Activated naive CD4-positive, alpha-beta T cell (primary cell): ENCODE results near the gene PRDX5.

Experiments
- DNase-seq, 4 experiments: peaks; one replicate each; lab custom pipeline; 2025; lab: John Stamatoyannopoulos, UW

PRDX5 gene

DNA sequence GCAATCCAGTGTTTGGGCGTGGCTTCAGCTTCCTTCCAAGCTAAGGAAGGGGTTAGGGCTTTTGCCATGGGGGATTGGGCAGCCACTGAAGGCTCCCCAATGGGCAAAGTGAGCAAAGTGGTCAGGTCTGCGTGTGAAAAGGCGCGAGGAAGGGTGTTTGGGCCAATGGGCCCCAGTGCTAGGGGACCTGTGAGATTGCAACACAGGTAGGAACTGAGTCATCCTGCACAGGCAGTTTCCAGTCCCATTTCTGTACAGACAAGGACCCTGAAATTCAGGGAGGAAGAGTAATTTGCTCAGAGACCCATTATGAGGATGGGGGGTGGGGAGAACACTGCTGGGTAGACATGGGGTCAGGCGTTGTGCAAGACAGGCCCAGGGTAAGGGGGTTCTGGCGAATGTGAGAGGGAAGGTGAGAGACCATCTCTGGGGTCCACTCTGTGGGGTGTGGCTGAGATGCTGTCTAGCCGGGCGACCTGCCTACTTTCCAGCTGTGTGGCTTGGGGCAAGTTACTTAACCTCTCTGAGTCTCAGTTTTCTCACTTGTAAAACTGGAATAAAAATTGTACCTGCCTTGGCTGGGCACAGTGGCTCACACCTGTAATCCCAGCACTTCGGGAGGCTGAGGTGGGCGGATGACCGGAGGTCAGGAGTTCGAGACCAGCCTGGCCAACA lies 29.4 kb downstream of the PRDX5 start:
- no peak for DNase-seq

DNA sequence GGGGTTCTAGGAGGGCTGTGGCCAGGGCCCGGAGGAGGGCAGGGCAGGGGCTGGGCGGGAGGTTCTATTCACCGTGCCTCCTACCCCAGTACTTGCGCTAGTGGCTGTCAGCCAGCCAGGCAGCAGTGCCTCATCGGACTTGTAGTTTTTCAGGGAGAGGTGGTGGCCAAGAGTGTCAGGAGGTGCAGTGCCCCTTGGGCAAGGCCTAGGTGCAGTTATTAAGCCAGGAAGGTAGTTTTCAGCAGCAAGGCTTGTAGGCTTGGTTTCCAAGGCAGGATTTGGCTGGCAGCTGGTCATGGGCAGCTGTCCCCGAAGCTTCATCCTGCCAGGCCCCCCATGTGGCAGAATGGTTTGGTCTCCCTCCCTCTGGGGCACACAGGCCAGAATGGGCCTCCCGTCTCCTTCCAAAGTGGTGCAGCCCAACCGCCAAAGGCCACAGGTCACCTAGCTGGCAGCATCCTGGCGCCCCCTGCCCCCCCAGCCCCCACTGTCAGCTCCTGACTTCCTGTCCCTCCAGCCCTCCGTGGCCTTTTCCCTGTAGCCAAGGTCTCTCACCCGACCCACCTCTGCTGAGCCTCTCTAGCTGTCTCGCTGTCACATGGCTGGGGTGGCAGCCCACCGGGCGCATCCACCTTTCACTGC lies 30.6 kb downstream of the PRDX5 start:
- DNase-seq, result no peak

DNA sequence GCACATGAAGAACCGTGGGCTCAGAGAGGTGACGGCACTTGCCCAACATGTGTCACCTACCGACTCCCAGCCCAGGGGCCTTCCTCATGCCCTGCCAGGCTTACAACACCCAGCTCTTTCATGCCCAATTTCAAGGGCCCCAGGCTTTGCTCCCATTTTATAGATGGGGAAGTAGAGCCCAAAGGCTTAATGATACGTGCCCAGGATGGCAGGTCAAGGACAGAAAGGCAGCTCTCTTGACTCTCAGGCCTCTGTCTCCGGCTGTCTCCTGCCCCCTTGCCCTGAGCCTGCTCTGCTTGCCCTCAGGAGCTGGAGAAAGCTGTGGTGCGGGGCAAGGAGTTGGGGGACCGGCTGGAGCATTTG lies 31.1 kb downstream of the PRDX5 start:
- DNase-seq, result no peak

DNA sequence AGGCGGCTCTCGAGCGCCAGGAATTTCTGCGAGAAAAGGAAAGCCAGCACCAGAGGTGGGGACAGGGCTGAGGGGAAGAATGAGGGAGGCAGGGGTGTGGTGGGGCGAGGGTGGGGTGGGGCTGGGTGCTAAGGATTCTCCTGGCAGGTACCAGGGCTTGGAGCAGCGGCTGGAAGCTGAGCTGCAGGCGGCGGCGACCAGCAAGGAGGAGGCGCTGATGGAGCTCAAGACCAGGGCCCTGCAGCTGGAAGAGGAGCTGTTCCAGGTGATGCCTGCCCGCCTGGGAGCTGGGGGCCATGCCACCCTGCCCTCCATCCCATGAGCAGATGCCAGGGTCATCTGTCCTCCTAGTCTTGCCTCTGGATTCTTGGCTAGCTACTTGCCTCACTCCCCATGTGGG lies 31.5 kb downstream of the PRDX5 start:
- no peak for DNase-seq

DNA sequence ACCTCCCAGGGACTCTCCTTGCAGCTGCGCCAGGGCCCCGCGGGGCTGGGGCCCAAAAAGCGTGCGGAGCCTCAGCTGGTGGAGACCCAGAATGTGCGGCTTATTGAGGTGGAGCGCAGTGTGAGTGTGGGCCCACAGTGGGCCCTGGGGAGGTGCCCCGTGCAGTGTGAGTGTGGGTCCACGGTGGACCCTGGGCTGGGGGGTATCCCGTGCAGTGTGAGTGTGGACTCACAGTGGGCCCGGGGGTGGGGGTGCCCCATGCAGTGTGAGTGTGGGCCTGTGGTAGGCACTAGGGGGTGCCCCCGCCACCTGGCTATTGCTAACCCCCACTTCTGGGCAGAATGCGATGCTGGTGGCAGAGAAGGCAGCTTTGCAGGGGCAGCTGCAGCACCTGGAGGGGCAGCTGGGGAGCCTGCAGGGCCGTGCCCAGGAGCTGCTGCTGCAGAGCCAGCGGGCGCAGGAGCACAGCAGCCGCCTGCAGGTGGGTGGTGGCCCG lies 33.3 kb downstream of the PRDX5 start:
- no peak for DNase-seq

DNA sequence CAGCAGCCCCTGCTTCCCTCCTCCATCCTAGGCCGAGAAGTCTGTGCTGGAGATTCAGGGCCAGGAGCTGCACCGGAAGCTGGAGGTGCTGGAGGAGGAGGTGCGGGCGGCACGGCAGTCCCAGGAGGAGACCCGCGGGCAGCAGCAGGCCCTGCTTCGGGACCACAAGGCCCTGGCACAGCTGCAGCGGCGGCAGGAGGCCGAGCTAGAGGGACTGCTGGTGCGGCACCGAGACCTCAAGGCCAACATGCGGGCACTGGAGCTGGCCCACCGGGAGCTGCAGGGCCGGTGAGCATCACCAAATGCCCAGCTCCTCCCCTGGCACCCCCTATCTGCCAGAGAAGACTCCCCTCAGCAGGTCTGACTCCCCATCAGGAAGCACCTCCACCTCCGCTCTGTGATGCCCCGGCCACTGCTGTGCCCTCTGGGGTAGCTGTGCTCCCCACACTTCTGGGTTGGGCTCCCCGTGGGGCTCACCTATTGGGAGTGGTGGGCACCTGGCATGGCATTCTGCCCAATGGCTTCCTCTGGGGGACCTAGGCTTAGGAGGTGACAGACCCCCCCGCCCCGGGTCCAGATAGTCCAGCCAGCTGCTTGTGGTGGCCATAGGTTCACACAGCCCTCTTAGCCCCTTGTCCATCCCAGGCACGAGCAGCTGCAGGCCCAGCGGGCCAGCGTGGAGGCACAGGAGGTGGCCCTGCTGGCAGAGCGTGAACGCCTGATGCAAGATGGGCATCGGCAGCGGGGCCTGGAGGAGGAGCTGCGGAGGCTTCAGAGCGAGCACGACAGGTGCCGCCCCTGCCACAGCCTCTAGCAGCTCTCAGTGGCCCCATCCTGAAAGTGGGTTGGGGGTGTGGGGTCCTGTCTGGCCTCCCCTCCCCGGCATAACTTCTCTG lies 34.4 kb downstream of the PRDX5 start:
- no peak for DNase-seq

DNA sequence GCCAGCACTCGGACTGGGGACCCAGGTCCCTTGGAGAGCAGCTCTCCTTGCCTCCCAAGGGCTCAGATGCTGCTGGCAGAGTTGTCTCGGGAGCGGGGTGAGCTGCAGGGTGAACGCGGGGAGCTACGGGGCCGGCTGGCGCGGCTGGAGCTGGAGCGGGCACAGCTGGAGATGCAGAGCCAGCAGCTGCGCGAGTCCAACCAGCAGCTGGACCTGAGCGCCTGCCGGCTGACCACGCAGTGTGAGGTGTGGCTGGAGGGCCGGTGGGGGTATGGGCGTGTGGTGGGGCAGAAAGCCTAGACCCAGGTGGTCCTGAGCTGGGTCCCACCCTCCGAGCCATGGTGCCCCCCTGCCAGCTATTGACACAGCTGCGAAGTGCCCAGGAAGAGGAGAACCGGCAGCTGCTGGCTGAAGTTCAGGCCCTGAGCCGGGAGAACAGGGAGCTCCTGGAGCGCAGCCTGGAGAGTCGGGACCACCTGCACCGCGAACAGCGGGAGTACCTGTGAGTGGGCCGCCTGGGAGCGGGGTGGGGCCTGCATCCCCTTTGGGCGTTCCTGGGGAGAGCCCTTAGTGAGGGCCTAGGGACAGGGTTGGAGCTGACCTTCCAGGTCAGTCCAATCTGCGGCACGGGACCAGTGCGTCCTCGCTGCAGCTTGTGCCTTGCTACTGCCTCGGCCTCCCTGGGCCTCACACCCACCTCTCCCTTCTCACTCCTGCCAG lies 35.2 kb downstream of the PRDX5 start:
- no peak for DNase-seq

DNA sequence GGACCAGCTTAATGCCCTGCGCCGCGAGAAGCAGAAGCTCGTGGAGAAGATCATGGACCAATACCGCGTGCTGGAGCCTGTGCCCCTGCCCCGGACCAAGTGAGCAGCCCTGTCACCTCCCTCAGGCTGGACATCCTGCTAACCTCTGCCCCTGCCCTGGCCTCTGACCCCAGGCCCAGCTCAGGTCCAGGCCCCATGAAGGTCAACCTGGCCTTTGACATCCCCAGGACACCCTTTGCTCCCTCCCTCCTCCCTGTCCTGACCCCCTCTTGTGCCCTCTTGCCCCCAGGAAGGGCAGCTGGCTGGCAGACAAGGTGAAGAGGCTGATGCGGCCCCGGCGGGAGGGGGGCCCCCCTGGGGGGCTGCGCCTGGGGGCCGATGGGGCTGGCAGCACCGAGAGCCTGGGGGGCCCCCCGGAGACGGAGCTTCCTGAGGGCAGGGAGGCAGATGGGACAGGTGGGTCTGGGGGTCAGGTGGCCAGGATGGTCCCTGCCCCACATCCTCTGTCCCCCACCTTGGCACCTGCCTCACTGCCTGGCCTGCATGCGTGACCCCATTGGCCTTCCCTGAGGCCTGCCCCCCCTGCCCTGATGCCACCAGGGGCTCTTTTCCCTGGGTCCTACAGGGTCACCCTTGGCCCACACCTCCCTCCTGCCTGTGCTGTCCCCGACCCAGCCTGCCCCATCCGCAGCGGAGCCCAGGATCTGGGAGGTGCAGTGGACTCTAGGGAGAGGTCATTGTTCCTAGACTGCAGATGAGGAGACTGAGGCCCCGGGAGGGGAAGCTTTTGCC lies 36.0 kb downstream of the PRDX5 start:
- DNase-seq, result no peak

DNA sequence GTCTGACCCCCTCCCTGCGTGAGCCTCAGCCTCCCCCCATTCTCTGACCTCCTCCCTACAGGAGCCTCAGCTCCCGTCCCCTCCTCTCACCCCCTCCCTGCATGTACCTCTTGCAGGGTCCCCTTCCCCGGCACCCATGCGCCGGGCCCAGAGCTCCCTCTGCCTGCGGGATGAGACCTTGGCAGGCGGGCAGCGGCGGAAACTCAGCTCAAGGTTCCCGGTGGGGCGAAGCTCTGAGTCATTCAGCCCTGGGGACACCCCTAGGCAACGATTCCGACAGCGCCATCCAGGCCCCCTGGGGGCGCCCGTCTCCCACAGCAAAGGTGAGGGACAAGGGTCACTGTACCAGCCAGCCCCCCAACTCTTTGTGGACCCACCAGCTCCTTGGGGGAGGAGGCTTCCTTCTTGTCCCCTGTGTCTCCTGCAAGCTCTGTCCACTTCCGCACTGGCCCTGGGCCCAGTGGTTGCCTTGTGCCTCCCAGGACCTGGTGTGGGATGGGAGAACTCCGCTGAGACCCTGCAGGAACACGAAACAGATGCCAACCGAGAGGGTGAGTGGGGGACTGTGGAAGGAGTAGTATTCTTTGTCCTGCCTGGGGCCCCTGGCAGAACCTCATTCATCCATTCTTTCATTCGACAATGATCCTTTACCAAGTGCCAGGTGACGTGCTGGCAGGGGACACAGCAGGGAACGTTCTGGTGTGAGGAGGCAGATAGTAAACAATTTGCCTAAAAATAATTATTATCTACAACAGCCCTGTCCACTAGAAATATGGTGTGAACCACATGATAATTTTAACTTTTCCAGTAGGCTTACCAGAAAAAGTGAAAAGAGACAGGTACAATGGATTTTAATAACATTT lies 37.4 kb downstream of the PRDX5 start:
- peak in 1 of 4 experiments; percentile 50 for DNase-seq

DNA sequence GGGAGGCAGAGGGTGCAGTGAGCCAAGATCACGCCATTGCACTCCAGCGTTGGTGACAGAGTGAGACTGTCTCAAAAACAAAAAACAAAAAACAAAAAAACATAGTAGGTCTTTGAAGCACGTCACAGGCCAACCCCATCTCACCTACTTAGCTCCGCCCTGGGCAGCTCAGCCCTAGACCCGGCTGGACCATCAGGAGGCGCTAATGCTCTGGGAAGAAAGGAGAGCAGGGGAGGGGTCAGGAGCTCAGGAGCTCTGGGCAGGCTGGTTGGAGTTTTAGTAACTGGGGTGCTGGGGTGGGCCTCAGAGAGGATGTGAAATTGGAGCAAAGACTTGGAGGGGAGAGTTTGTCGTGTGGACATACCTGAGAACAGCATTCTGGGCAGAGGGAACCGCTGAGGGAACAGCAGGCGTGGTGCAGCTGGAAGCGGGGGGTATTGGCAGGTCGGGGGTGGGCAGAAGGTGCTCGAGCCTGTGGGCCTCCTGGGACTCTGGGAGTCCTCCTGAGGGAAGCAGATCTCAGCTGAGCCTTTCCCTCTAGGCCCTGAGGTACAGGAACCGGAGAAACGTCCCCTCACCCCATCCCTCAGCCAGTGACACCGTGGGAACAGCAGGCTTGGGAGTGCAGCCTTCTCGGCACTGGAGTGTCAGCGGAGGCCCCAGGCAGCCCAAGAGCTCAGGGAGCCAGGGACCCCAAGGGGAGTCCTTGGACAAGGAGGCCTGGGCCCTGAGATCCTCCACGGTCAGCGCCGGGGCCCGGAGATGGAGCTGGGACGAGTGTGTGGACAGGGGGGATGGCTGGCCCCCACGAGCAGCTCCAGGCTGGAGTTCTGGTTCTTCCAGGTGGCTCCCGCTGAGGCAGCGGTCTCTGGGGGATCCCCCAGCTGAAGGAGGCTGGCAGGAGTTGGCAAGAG lies 38.8 kb downstream of the PRDX5 start:
- no peak for DNase-seq

DNA sequence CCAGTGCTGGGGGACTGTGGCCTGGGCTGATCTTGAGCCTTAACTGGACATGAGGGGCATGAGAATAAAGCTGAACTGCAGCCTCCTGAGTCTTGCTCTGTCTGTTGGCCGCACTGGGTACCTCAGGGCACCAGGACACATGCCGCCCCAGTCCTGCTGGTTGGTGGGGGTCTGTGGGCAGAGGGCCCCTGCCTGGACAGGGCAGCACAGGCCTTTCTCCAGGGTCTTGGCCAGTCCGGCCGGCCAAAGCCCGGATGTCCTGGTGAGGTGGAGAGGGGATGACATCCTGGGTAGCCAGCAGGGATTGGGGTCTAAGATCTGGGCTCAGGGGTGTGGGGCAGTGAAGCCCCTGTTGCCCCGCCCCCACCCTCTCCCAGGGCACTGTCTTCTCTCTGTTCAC lies 39.5 kb downstream of the PRDX5 start:
- DNase-seq, result no peak

DNA sequence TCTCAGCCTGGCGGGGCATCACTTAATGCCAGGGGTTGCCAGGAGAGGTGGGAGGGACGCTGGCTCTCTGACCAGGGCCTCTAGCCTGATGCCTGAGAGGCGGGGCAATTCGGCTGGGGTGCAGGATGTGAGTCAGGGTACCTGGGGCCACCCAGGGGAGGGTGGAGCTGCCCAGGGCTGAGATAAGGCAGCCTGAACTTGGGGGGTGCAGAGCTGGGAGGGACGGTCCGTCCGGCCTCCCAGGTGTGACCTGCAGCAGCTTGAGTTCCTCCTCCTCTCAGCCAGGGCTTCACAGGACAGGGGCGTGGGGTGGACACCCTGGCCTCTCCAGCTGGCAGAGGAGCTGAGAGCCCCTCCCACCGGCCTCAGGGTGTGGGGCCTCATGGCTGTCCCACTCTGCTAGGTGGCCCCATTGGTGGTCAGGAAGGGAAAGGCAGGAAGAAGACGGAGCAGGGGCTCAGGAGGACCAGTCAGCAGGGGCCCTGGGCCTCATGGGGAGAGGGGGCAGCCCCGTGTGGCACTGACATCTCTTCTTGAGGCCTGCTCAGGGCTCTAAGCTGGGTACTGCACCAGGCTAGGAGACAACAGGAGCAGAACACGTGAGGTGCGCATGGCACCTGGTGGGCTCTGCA lies 40.1 kb downstream of the PRDX5 start:
- peak in 1 of 4 experiments; percentile 36 for DNase-seq

DNA sequence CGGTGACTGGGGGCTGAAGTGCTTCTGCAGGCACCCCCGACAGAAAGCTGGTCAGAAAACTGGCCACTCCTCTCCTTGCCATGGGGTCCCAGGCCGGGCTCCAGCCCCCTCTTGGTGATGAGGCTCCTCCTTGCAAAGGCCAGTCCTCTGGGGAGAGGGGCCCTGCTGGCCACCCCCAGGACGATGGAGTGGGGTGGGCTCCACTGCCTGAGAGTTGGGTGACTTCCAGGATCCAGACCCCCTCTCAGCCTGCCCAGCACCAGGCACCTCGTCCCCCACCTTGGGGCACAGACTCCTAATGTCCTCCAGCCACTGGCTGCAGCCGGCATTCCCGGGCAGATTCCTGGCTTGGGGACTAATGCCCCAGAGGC lies 40.6 kb downstream of the PRDX5 start:
- no peak for DNase-seq

DNA sequence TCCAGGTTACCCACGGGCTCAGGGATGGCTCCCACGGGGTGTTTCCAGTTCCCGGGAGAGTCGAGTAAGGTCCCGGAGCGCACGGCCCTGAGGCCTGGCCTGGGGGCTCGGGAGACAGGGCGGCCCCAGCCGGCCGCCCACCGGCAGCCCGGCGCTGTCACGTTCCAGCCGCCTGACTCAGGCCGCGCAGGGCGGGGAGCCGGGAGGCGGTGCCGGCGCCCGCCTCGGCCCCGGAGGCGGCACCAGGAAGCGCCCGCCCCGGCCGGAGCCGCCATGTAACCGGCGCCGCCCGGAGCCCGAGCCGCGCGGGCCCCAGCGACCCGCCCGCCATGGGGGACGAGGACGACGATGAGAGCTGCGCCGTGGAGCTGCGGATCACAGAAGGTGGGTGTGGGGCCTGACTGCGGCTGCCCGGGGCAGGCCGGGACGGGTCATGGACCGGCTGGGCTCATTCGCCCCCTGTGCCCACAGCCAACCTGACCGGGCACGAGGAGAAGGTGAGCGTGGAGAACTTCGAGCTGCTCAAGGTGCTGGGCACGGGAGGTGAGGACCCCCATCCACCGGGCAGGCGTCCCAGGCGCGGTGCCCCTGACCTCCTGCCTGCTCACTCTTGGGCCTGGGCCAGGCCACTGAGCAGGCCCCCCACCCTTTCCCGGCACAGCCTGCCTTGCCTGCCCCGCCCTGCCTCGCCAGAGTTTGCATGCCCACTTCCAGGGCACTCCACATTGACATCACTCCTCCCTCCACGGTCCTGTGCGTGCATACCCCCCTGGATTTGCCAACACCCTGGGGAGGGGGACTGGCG lies 41.2 kb downstream of the PRDX5 start, which contains the start of gene RPS6KA4:
Gene RPS6KA4 (plus strand): TSS at position 256 of the 805 bp plus-strand sequence. CDS start 74 bp downstream, at position 330.
- DNase-seq, result peak in 1 of 4 experiments; percentile 18

DNA sequence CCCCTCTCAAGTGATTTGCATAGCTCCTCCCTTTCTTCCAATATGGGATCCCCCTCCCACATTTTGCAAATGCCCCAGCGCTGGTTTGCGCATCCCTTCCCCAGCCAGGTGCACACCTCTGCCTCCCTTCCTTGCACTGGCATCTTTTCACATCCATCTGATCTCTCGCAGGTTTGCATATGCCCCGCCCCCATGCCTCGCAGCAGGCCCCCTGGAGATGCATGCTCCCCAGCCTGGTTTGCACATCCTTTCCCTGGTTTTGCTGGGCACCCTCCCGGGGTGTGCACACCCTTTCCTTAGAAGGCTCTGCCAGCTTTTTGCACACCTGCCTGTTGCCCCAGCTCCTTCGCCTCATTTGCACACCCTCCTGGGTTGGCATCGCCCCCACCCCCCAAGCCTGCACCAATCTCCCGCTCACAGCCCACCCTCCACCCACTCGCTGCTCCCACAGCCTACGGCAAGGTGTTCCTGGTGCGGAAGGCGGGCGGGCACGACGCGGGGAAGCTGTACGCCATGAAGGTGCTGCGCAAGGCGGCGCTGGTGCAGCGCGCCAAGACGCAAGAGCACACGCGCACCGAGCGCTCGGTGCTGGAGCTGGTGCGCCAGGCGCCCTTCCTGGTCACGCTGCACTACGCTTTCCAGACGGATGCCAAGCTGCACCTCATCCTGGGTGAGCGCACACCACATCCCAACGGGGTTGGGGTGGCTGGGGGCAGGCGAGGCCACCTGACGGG lies 42.0 kb downstream of the PRDX5 start:
- DNase-seq, result peak in 1 of 4 experiments; percentile 13

DNA sequence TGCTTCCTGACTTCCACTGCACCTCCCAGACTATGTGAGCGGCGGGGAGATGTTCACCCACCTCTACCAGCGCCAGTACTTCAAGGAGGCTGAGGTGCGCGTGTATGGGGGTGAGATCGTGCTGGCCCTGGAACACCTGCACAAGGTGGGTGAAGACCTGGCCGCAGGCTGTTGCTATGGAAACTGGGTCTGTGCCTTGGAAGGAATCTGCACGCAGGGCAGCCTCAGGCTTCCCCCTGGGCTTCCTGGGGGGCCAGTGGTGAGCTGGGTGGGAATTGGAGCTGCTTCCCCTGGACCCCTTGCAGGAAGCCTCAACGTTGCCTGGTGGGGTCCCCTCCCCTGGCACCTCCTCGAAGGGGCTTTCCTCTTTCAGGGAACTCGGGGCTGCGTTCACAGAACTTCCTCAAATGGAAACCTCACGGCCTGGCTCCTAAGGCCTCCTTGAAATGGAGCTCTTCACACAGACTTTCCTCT lies 42.6 kb downstream of the PRDX5 start:
- DNase-seq, result no peak

DNA sequence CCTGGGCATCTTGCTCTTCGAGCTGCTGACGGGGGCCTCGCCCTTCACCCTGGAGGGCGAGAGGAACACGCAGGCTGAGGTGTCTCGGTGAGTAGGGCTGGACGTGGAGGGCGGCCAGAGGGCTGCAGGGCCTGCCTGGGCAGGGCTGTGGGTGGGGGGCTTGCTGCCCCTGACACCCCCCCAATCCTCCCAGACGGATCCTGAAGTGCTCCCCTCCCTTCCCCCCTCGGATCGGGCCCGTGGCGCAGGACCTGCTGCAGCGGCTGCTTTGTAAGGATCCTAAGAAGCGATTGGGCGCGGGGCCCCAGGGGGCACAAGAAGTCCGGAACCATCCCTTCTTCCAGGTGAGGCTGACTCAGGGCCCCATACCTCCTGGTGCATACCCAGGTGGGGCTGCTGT lies 43.7 kb downstream of the PRDX5 start:
- DNase-seq, result no peak
